K562 (cell line): ENCODE results near the gene KISS1R. TPM values are rescaled to one million over a fixed set of nuclear protein-coding genes. Genes with fewer than 3 reads are reported as not detected.

Experiments used
- ATAC-seq: fragments of 200-7000 bp; cut with Tn5 transposase; 3 replicates; pipeline ENCODE4 v1.9.1; 2020; ENCODE audit warnings: moderate library complexity
- BruUV-seq: library from RNA; stranded (reverse); fragments of 400-500 nt; replicated peaks from 2 replicates; lab custom pipeline; 2021; lab: Mats Ljungman, UMichigan
- CTCF ChIA-PET: fragments of 300-600 bp; formaldehyde crosslinking; extraction: SDS; loops from one replicate; lab custom pipeline; 2021; ENCODE audit warnings: low intra/inter-chr PET ratio; lab: Yijun Ruan, JAX
- POLR2A ChIA-PET: fragments of 300-600, 350-650 bp; sonication (Branson Sonifier 250); formaldehyde crosslinking; extraction: SDS; loops from one replicate; lab custom pipeline; 2021; ENCODE audit warnings: antibody characterized with exemption, inconsistent platforms; lab: Yijun Ruan, JAX
- DNase-seq, 4 experiments: peaks; one replicate each; pipeline versions ENCODE4 v3.0.0 to v3.0.0-alpha.2; 2011 to 2018; ENCODE audit warnings: low spot score in 3 of 4, mixed read lengths in 3 of 4; ENCODE audit errors: extremely low read depth in 1 of 4
- FAIRE-seq: peaks from 2 replicates; lab custom pipeline; 2011; peaks lifted over from hg19 to GRCh38; lab: Jason Lieb, UNC
- H2AFZ ChIP-seq: 2 replicates; pipeline ENCODE4 v1.6.0; 2011; ENCODE audit warnings: low read depth, low read length, control low read depth, inconsistent platforms
- H3K27ac ChIP-seq: fragments of 200-600 bp; 3 replicates; pipeline ENCODE4 v1.8.0; 2011; ENCODE audit warnings: low read depth, mild to moderate bottlenecking, control low read depth, inconsistent platforms, low read length, moderate library complexity, mixed read lengths; ENCODE audit errors: extremely low read depth
- H3K27me3 ChIP-seq, 2 experiments: fragments of 300-600 bp in 1 of 2; 2 replicates in 1 of 2; 3 replicates in 1 of 2; pipeline versions ENCODE4 v1.6.0 to v1.8.0; 2011; ENCODE audit warnings: inconsistent platforms in 2 of 2, low read length in 2 of 2, mild to moderate bottlenecking in 1 of 2, mixed read lengths in 1 of 2, moderate library complexity in 1 of 2; ENCODE audit not compliant: control insufficient read depth in 2 of 2, insufficient read depth in 2 of 2
- H3K36me3 ChIP-seq: fragments of 300-600 bp; 3 replicates; pipeline ENCODE4 v1.8.0; 2011; ENCODE audit warnings: mild to moderate bottlenecking, low read length, inconsistent platforms; ENCODE audit not compliant: control insufficient read depth, insufficient read depth
- H3K4me1 ChIP-seq, 2 experiments: fragments of 200-600 bp in 1 of 2; replicated peaks in 1 of 2; 2 replicates in 1 of 2; 3 replicates in 1 of 2; pipeline versions ENCODE4 v1.5.1 to v1.8.0; 2011; ENCODE audit warnings: inconsistent platforms in 2 of 2, low read length in 2 of 2, mild to moderate bottlenecking in 1 of 2, mixed read lengths in 1 of 2, moderate library complexity in 1 of 2; ENCODE audit not compliant: control insufficient read depth in 2 of 2, insufficient read depth in 2 of 2
- H3K4me2 ChIP-seq: 2 replicates; pipeline ENCODE4 v1.6.1; 2011; ENCODE audit warnings: low read length, control low read depth, inconsistent platforms, mixed read lengths; ENCODE audit not compliant: insufficient read depth
- H3K4me3 ChIP-seq: fragments of 200-600 bp; sonication (generic), shearing (Covaris generic); 2 replicates; pipeline ENCODE4 v1.5.1; 2016; ENCODE audit warnings: control low read depth, inconsistent platforms
- H3K79me2 ChIP-seq: fragments of 200-600 bp; 3 replicates; pipeline ENCODE4 v1.8.0; 2011; ENCODE audit warnings: low read length, inconsistent platforms; ENCODE audit not compliant: control insufficient read depth, insufficient read depth
- H3K9ac ChIP-seq, 2 experiments: 2 replicates each; pipeline versions ENCODE4 v1.6.0 to v1.6.1; 2011; ENCODE audit warnings: low read depth in 2 of 2, low read length in 2 of 2, control low read depth in 1 of 2, inconsistent platforms in 1 of 2, mild to moderate bottlenecking in 1 of 2, mixed read lengths in 1 of 2; ENCODE audit not compliant: insufficient read depth in 1 of 2
- H3K9me1 ChIP-seq: one replicate; pipeline ENCODE4 v1.6.0; 2011; ENCODE audit warnings: inconsistent platforms, mild to moderate bottlenecking, low read length, moderate library complexity; ENCODE audit not compliant: control insufficient read depth, insufficient read depth
- H3K9me3 ChIP-seq: replicated peaks from 2 replicates; pipeline ENCODE4 v1.5.1; 2011; ENCODE audit warnings: low read depth, low read length, inconsistent platforms; ENCODE audit not compliant: control insufficient read depth, insufficient read depth
- H4K20me1 ChIP-seq: replicated peaks from 2 replicates; pipeline ENCODE4 v1.6.1; 2011; ENCODE audit warnings: low read length, inconsistent platforms, mixed read lengths; ENCODE audit not compliant: control insufficient read depth, insufficient read depth
- ARID1B ChIP-seq: fragments of 450-650 bp; IDR thresholded peaks from 2 replicates; pipeline ENCODE4 v1.6.1; 2016; ENCODE audit warnings: antibody characterized with exemption, mild to moderate bottlenecking, inconsistent platforms
- CAMTA2 ChIP-seq: fragments of 250-450 bp; sonication (Bioruptor Pico); conservative IDR thresholded peaks from 2 replicates; pipeline ENCODE4 v1.5.1; 2022
- CBFA2T3 ChIP-seq: fragments of 450-650 bp; IDR thresholded peaks from 2 replicates; pipeline ENCODE4 v1.6.1; 2017
- CC2D1A ChIP-seq: fragments of 450-650 bp; IDR thresholded peaks from 2 replicates; pipeline ENCODE4 v1.6.1; 2017; ENCODE audit warnings: mild to moderate bottlenecking
- ESRRB ChIP-seq: fragments of 250-450 bp; sonication (Bioruptor Pico); IDR thresholded peaks from 2 replicates; pipeline ENCODE4 v1.5.0; 2020; ENCODE audit warnings: mild to moderate bottlenecking, moderate library complexity, borderline replicate concordance
- FOXK1 ChIP-seq: sonication (generic); formaldehyde crosslinking; IDR thresholded peaks from 2 replicates; pipeline ENCODE4 v1.8.0; 2022; ENCODE audit warnings: missing genetic modification reagents, mild to moderate bottlenecking, borderline replicate concordance
- HDAC1 ChIP-seq, 2 experiments: fragments of 450-650 bp; IDR thresholded peaks; 2 replicates each; pipeline ENCODE4 v1.6.1; 2016 to 2017; ENCODE audit warnings: inconsistent platforms in 1 of 2, mild to moderate bottlenecking in 1 of 2, moderate library complexity in 1 of 2
- HMG20B ChIP-seq: fragments of 250-450 bp; sonication (Bioruptor Pico); IDR thresholded peaks from 2 replicates; pipeline ENCODE4 v1.5.0; 2021; ENCODE audit warnings: mild to moderate bottlenecking
- KLF16 ChIP-seq: IDR thresholded peaks from 2 replicates; pipeline ENCODE4 v1.6.1; 2016; ENCODE audit warnings: antibody characterized with exemption
- MTA1 ChIP-seq: fragments of 450-650 bp; IDR thresholded peaks from 2 replicates; pipeline ENCODE4 v1.6.1; 2017; ENCODE audit warnings: borderline replicate concordance
- MYNN ChIP-seq, 2 experiments: sonication (generic); formaldehyde crosslinking in 1 of 2; IDR thresholded peaks; 2 replicates each; pipeline versions ENCODE4 v1.5.0 to v1.6.1; 2016 to 2020; ENCODE audit warnings: antibody characterized with exemption in 1 of 2, missing genetic modification reagents in 1 of 2
- NCOA6 ChIP-seq: fragments of 450-650 bp; IDR thresholded peaks from 2 replicates; pipeline ENCODE4 v1.6.1; 2017; ENCODE audit warnings: mild to moderate bottlenecking
- PML ChIP-seq: IDR thresholded peaks from 2 replicates; pipeline ENCODE4 v1.6.1; 2012; ENCODE audit warnings: low read length, inconsistent platforms
- TEAD4 ChIP-seq, 2 experiments: sonication (generic) in 1 of 2; formaldehyde crosslinking in 1 of 2; IDR thresholded peaks; 2 replicates each; pipeline versions ENCODE4 v1.6.1 to v1.8.0; 2012 to 2022; ENCODE audit warnings: borderline replicate concordance in 1 of 2, inconsistent platforms in 1 of 2, low read length in 1 of 2, mild to moderate bottlenecking in 1 of 2, missing genetic modification reagents in 1 of 2
- ZKSCAN3 ChIP-seq: fragments of 250-450 bp; sonication (Bioruptor Pico); IDR thresholded peaks from 2 replicates; pipeline ENCODE4 v1.4.0; 2020
- ZKSCAN8 ChIP-seq: fragments of 200-800 bp; sonication (Bioruptor generic); IDR thresholded peaks from 2 replicates; pipeline ENCODE4 v1.6.1; 2016; ENCODE audit warnings: missing genetic modification characterization, missing compliant biosample characterization
- ZNF124 ChIP-seq: sonication (generic); formaldehyde crosslinking; IDR thresholded peaks from 2 replicates; pipeline ENCODE4 v1.8.1; 2022; ENCODE audit warnings: missing genetic modification reagents
- ZNF717 ChIP-seq: fragments of 250-450 bp; sonication (Bioruptor Pico); IDR thresholded peaks from 2 replicates; pipeline ENCODE4 v1.5.0; 2021
- ZNF766 ChIP-seq: fragments of 200-800 bp; sonication (Bioruptor generic); conservative IDR thresholded peaks from 2 replicates; pipeline ENCODE4 v1.6.1; 2016; ENCODE audit warnings: missing genetic modification characterization, missing compliant biosample characterization
- WGBS: fragments of 100-300 bp; shearing (Covaris generic); methylation state at CpG from one replicate; pipeline ENCODE4 v1.1.6; 2016; ENCODE audit warnings: low coverage, mixed read lengths; ENCODE audit not compliant: insufficient coverage; ENCODE audit errors: missing lambda C conversion rate; 5-methylcytosine and 5-hydroxymethylcytosine counted together
- in situ Hi-C: fragments of 300-500 bp; cut with MboI; formaldehyde crosslinking; loops from 4 replicates; pipeline ENCODE4 v1.15.0; 2018; ENCODE audit warnings: inconsistent platforms, mixed read lengths
- intact Hi-C: fragments of 100-400 bp; cut with micrococcal nuclease; formaldehyde crosslinking; loops from 2 replicates; pipeline ENCODE4 v1.14.2; 2022
- polyA plus RNA-seq, 8 experiments: library from polyadenylated mRNA; depleted of rRNA in 4 of 8; stranded (reverse) in 5 of 8; unstranded in 3 of 8; fragments of >200 nt; fragmentation: Nextera tagmentation in 2 of 8; fragmentation: Illumina TruSeq in 1 of 8; extraction: Ambion mirVana in 2 of 8; extraction: Trizol in 1 of 8; gene quantifications; 2 replicates each; pipeline versions ENCODE4 v1.2.1 to v1.2.3, GENCODE V29; 2011 to 2014; ENCODE audit warnings: inconsistent platforms in 1 of 8, missing spikeins in 1 of 8
- total RNA-seq, 7 experiments: library from RNA; depleted of rRNA in 6 of 7; stranded (reverse); fragments of >200 nt in 6 of 7; fragmentation: Illumina TruSeq in 2 of 7; extraction: Trizol in 2 of 7; gene quantifications; 2 replicates each; pipeline versions ENCODE4 v1.2.1 to v1.2.3, GENCODE V29; 2011 to 2021; ENCODE audit warnings: low replicate concordance in 1 of 7
- TF ChIP-seq, protein P1 (sequence below), 2 experiments: fragments of 450-650 bp in 1 of 2; sonication (generic) in 1 of 2; formaldehyde crosslinking; conservative IDR thresholded peaks; 2 replicates each; pipeline versions ENCODE4 v1.4.0 to v1.8.1; 2020 to 2022; ENCODE audit warnings: mild to moderate bottlenecking in 1 of 2, missing genetic modification reagents in 1 of 2

KISS1R gene
- total and polyA plus RNA-seq, 9 of the 15 experiments (the other 6 are each of a cell fraction or from before 2014, with no cell fraction given) = 0.37 to 39.4 (median 2.0) TPM

DNA sequence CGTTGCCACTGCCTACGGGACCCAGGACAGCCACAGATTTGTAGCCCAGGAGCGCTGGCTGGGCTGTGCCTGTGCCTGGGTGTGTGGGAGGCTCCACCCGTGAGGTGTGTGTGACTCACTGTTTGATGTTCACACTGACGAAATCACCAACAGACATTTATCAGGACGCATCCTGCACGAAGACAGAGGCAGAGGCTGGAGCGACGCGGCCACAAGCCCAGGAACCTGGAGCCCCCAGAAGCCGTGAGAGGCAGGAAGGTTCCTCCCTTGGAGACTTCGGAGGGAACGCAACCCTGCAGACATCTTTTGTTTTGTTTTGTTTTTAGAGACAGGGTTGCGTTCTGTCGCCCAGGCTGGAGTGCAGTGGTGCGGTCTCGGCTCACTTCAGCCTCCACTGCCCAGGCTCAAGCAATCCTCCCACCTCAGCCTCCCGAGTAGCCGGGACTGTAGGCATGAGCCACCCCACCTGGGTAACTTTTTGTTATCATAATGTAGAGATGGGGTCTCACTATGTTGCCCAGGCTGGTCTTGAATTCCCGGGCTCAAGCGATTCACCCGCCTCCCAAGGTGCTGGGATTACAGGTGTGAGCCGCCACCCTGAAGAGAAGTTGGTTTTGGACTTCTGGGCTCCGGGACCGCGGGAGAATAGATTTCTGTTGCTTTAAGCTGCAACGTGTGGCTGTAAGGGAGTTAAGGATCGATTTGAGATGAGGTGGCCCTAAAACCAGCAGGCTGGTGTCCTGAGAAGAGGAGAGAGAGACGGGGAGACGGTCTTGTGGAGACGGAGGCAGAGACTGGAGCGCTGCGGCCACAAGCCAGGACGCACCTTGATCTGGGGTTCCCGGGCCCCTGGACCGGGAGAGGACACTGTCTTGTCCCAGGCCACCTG, 42.1 kb downstream of the KISS1R start:
- ChIA-PET CTCF (no interaction called here), POLR2A (interaction anchor here (0.6 to 1.1 kb wide), 4 partner anchors 18 to 28 kb away, joined by 3 read pairs; partner anchors contain the start of gene WDR18)
- Histone ChIP-seq H4K20me1 (no peaks in the 10 kb centered on the region), H3K36me3 (peaks cover 53% of the 10 kb centered on the region; the same call in 2 of the 3 replicates), H3K4me2 (peak overlapping the region; percentile 34), H3K27me3 (no peaks in the 10 kb centered on the region), H3K9ac (peak overlapping the region in 1 of 2 experiments; percentile 86; a peak in 3 of 4 replicates), H3K4me1 (peaks cover 62 to 96% of the 10 kb centered on the region in 2 experiments), H3K79me2 (peaks cover 73% of the 10 kb centered on the region), H3K9me3 (0 out of 2 replicates have a peak, but pooled peaks cover under 1% of the 10 kb centered on the region), H3K27ac (peak overlapping the region; percentile 50; the same call in 2 of the 3 replicates), H2AFZ (no peak overlapping the region), H3K4me3 (no peak overlapping the region), H3K9me1 (no peaks in the 10 kb centered on the region)
- in situ Hi-C loops = no loop called here
- peak; percentile 98 for FAIRE-seq
- intact Hi-C loops = no loop called here
- WGBS = 51% methylated on average over 36 of the region's 36 CpGs
- ATAC-seq = peak; percentile 53
- peak; percentile 58 to 90 (median 72) for DNase-seq
- no TSS peak for BruUV-seq
- TF ChIP-seq ZNF766 (CRISPR knock-in tag) (0 out of 2 replicates have a peak, but pooled peaks have one; percentile 34), NCOA6 (no peak), HMG20B (CRISPR knock-in tag) (no peak), ZNF124 (no peak), TEAD4 (IDR thresholded peaks at IDR 0.05; ENCODE audit: low read length) (peak; percentile 64), TEAD4 (CRISPR knock-in tag; IDR thresholded peaks at IDR 0.05; ENCODE audit: borderline replicate concordance) (no peak), KLF16 (peak; percentile 58), MTA1 (peak; percentile 51; the same call in 1 of the 2 replicates), ZKSCAN8 (CRISPR knock-in tag) (0 out of 2 replicates have a peak, but pooled peaks have one; percentile 45), ARID1B (peak; percentile 84), CAMTA2 (CRISPR knock-in tag) (no peak), MYNN (IDR thresholded peaks at IDR 0.05) (peak; percentile 79), MYNN (CRISPR knock-in tag; IDR thresholded peaks at IDR 0.05) (no peak), CC2D1A (no peak), ESRRB (no peak), PML (no peak), CBFA2T3 (peak; percentile 77), HDAC1 (IDR thresholded peaks at IDR 0.05) (peak in 1 of 2 experiments; percentile 50; a peak in 1 of 4 replicates), FOXK1 (CRISPR knock-in tag) (no peak), ZNF717 (CRISPR knock-in tag) (no peak), ZKSCAN3 (CRISPR knock-in tag) (no peak)
- TF ChIP-seq, protein P1, sequence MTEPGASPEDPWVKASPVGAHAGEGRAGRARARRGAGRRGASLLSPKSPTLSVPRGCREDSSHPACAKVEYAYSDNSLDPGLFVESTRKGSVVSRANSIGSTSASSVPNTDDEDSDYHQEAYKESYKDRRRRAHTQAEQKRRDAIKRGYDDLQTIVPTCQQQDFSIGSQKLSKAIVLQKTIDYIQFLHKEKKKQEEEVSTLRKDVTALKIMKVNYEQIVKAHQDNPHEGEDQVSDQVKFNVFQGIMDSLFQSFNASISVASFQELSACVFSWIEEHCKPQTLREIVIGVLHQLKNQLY (CRISPR knock-in tag; conservative IDR thresholded peaks at IDR 0.05) = no peak
